HG02870 (cell line): ENCODE results near the gene MYL4.
"Not testable (repeated sequence)": the region's sequence is repeated elsewhere in the genome, so short reads cannot be mapped to it uniquely, and the experiment has no call there.

Source experiments
- ATAC-seq: cut with Tn5 transposase; IDR thresholded peaks from one replicate; pipeline ENCODE4 v1.9.1; 2021; ENCODE audit warnings: mild to moderate bottlenecking, moderate library complexity; ENCODE audit not compliant: unreplicated experiment

The MYL4 gene

DNA sequence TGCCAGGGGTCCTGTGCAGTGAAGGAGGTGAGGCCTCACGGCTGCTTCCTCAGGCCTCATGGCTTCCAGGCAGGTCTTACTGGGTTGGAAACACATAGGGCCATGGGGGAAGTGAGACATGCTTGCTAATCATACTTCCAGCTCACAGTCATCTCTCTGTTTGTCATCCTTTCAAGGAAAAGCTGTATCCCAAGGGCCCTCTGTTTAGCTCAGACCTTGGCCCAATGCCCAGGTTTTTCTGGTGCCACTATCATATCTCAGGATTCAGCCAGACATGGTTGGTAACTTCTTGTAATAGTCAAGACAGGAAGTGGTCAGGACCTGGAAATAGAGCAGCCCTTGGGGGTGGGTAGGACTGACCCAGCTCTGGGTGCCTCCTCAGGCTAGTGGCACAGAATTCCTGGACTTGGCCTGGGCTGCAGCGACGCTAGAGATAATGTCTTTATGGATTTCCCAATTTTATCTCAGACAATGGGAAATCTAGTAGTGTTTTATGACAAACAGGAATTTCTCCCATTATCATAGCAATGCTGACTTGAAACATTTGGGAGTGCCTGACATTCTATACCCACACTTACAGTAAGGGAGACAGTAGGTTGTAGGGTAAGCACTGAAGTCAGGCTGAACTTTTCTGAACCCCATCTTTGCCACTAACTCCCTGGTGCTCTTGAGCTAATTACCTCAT, 31.0 kb downstream of the MYL4 start:
- ATAC-seq: no peak

DNA sequence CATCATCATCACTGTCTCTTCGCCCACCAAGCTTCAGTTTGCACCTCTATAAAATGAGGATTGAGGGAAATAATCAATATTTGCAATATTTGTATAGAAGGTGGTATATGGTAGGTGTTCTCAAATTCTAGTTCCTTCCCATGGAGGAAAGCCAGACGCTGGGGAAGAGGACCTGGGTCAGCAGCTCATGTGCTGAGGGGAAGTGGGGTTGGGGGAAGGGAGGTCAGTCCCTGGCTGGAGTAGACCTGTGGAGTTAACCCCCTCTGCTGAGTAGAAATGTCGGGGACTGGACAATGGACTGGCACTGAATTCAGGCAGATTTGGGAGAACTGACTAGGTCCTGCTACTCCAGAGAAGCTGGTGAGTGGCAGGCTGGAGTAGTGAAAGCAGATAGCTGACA, 31.7 kb downstream of the MYL4 start:
- ATAC-seq: no peak

DNA sequence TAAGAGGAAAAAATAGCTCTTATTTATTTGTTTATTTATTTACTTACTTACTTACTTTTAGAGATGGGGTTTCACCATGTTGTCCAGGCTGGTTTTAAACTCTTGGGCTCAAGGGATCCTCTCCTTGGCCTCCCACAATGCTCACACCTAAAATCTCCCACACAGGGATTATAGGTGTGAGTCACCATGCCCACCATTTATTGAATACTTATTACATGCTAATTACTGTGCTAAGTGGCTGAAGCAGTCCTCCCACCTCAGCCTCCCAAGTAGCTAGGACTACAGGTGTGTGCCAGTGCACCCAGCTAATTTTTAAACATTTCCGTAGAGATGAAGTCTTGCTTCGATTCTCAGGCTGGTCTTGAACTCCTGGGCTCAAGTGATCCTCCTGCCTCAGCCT, 33.5 kb downstream of the MYL4 start:
- no peak for ATAC-seq

DNA sequence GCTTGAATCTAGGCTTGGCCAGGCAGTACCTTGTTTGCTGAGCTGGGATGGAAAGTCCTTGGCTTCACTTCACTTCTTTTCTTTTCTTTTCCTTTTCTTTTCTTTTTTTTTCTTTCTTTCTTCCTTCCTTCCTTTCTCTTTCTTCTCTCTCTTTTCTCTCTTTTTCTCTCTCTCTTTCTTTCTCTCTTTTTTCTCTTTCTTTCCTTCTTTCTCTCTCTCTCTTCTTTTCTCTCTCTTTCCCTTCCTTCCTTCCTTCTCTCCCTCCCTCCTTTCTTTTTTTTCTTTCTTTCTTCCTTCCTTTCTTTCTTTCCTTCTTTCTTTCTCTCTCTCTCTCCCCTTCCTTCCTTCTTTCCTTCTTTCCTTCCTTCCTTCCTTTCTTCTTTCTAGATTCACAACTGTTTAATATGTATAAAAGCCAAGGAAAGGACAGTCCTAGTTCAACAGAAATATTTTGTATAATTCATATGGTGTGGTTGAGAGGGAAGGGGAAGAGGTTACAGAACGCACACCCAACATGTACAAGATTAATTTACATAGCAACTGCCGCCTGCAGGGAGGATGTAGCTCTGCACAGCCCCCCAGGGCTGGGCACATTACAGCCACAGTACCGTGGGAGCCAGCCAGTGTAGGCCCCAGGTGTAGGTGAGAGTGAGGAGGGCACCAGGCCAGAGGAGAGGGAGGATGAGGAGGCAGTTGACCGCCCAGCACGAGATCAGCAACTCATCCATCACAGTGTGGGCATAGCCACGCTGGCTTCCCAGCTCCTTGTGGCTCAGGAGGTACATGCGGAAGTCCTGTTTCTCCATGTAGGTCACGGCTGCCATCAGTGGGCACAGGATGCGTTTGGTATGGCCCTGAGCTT, 34.8 kb downstream of the MYL4 start:
- no peak for ATAC-seq

DNA sequence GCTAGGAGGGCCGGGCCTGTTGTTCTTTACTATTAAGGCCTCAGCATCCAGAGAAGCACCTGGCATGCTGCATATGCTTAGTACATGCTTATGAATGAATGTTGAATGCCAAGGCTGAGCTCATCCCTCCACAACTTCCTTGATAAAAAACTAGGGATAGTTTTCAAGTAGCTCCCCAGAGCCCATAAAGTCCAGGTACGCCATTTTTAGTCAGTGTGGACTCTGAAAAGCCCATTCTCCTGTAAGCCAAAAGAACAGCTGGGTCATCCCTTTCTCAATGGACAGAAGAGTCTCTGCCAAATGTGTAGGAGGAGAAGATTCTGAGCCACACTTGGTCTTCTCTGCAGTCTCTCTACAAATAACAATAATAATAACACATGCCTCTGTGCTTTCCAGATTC, 35.5 kb downstream of the MYL4 start:
- ATAC-seq: no peak

- ATAC-seq: no peak
These were observed 37.0 kb downstream of the MYL4 start for GRCh38 chr17:47246120-47246519.

GRCh38 chr17:47250855-47251254, 41.7 kb downstream of the MYL4 start:
- ATAC-seq: no peak

- no peak for ATAC-seq
These were observed 42.3 kb downstream of the MYL4 start for GRCh38 chr17:47251421-47251940.

GRCh38 chr17:47252209-47252608, 43.1 kb downstream of the MYL4 start:
- ATAC-seq: no peak

DNA sequence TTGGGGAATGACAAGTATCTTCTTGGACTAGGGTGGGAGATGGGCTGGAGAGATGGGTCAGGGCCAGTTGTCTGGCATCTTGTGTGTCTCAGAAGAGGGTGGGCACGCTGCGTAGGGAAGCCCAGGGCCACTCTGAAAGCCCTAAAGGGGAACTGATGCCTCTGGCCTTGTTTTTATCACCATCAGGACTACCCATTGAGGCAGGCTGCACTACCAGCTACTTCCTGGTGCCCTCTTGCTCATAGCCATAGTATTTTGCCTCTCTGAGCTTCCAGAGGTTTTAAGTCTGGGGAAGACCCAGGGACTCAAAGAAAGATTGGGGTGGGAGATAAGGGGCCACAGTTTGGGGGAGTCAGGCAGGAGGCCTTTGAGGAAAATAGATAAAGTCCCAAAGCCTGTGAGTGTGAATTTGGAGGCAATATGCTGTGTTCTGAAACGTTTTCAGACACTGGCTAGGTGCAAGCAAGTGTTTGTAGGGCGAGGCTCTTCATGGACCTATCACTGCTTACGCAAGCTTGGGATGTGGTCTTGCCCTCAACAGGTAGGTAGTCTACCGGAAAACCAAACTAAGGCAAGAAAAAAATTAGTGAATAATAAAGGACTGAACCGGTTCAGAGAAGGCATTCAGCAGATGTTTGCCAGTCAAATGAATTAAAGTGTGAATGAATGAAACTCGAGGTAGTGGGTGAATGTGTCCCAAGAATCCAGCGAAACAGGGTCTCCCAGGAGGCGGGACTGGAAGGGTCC, 43.8 kb downstream of the MYL4 start:
- no peak for ATAC-seq

GRCh38 chr17:47253541-47254402, 44.6 kb downstream of the MYL4 start, which contains the start of gene ITGB3:
TSS of gene ITGB3 (plus strand) at chr17:47253827. CDS start at chr17:47253862, 35 bp downstream.
- ATAC-seq: peak; percentile 69

GRCh38 chr17:47254403-47254943, 45.3 kb downstream of the MYL4 start:
- ATAC-seq: no peak

- no peak for ATAC-seq
These were observed 48.6 kb downstream of the MYL4 start for GRCh38 chr17:47257651-47258339.

- no peak for ATAC-seq
These were observed 53.4 kb downstream of the MYL4 start for GRCh38 chr17:47262586-47262985.

DNA sequence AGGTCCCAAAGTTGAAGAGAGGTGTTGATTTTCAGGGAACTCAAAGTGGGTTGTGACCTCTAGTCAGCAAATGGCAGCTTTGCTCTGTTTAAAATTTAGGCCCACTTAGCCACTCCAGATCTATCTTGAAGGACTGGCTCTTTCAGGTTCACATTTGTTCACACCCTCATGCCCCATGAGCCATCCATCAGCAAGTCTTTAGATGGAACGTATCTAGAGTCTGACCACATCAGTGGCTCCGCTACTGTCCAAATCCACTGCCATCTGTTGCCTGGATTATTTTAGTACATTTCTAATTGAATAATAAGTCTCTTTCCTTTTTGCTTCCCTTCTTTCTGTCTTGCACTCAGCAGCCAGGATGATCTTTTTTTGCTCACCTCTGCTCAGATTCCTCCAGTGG, 55.0 kb downstream of the MYL4 start:
- ATAC-seq: no peak

DNA sequence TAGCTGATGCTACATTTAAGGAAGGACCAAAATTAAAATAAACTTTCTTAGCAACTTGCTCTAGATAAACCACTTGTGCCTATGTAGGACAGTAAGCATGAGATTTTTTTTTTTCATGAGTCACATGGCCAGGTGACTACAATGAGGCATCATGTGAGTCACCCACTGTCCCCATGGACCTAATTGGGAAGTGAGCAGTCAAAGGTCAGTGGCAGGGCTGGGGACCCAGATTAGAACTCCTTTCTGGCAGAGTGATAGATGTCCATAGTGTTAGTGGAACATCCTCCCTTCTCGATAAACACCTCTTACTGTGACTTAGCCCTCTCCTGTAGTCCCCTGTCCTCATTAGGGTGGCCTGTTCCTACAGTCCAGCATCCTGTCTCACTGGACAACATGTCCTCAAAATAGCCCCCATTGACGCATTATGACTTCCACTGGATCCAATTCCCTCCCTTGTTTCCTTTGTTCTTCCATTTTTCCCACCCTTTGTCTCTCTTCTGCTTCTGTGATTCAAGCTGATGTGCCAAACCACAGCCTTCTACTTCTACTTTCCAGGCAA, 56.9 kb downstream of the MYL4 start:
- no peak for ATAC-seq

DNA sequence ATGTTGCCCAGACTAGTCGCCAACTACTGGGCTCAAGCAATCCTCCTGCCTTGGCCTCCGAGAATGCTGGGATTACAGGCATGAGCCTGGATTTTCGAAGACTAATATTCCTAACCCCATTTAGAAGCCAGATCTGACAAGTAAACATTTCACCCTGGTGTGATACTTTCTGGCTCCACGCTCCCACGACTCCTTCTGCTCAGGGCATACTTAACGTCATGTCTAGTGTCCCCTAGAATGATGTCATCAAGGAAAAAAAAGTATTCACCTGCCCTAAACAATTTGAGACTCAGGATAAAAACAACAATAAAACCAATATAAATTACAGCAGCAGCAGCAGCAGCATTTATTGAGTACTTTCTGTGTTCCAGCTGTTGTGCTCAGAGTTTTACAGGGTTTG, 57.6 kb downstream of the MYL4 start:
- no peak for ATAC-seq

DNA sequence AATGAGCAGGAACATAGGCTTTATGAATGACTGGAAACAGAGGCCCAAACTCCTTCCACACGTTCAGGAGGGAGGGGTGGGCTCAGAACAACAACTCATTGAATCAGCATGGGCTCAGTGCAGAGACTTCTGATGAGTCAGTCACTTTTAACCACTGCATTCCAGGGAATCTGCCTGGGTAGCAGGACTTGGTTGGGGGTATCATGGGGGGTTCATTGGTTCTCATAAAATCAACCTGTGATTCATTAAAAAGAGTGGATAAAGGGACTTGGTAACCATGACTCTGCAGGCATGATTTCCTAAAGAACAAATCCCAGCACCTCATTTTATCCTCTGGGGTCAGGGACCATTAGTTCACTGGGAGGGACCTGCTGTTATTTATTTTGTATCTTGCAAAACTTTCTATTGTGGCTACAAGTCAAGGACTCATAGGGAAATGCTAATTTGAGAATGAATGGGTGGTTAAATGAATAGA, 58.2 kb downstream of the MYL4 start:
- no peak for ATAC-seq

- not testable (repeated sequence) for ATAC-seq
These were observed 59.8 kb downstream of the MYL4 start for GRCh38 chr17:47268964-47269363.
